AG04449 (cell line): ENCODE data around the gene PSAP.
"Not testable (repeated sequence)": the region's sequence is repeated elsewhere in the genome, so short reads cannot be mapped to it uniquely, and the experiment has no call there.

ENCODE experiments used
- CTCF ChIA-PET: fragments of 350-600 bp; formaldehyde crosslinking; extraction: SDS; loops from one replicate; lab custom pipeline; 2021; ENCODE audit warnings: antibody characterized with exemption; lab: Yijun Ruan, JAX
- POLR2A ChIA-PET: fragments of 400-600, 350-600 bp; formaldehyde crosslinking; extraction: SDS; loops from one replicate; lab custom pipeline; 2020; ENCODE audit warnings: antibody characterized with exemption, inconsistent platforms; lab: Yijun Ruan, JAX
- DNase-seq: peaks from one replicate; pipeline ENCODE4 v3.0.0-alpha.2; 2010; ENCODE audit warnings: low read depth, low spot score
- H3K4me3 ChIP-seq: 2 replicates; pipeline ENCODE4 v1.5.1; 2011; ENCODE audit warnings: low read depth, mild to moderate bottlenecking, control low read depth, low read length
- CTCF ChIP-seq: IDR thresholded peaks from one replicate; pipeline ENCODE4 v1.5.1; 2011; ENCODE audit warnings: mild to moderate bottlenecking, moderate library complexity, low read length, control low read depth, inconsistent platforms; ENCODE audit not compliant: insufficient read depth; ENCODE audit errors: missing control alignments

Gene PSAP

GRCh38 chr10:71882813-71883659 is 32.0 kb upstream of the PSAP start:
- no peak for DNase-seq
- POLR2A ChIA-PET: no interaction called here
- TF ChIP-seq CTCF: no peak
- CTCF ChIA-PET: interaction anchor here (0.9 to 4.1 kb wide), 3 partner anchors 11 to 166 kb away, joined by 3 to 26 read pairs (median 9); no protein-coding TSS in a partner anchor
- no peak overlapping the region for H3K4me3 ChIP-seq

GRCh38 chr10:71881647-71882355 is 30.8 kb upstream of the PSAP start:
- ChIA-PET POLR2A (no interaction called here), CTCF (interaction anchor here (2.2 to 4.1 kb wide), 2 partner anchors 10 to 14 kb away, joined by 9 to 26 read pairs; no protein-coding TSS in a partner anchor)
- no peak for DNase-seq
- TF ChIP-seq CTCF: no peak
- no peak overlapping the region for H3K4me3 ChIP-seq

- POLR2A ChIA-PET: not testable (repeated sequence)
Measured at GRCh38 chr10:71881307-71881624, 30.2 kb upstream of the PSAP start.

GRCh38 chr10:71880425-71881306 is 29.6 kb upstream of the PSAP start:
- TF ChIP-seq CTCF: no peak
- ChIA-PET POLR2A (no interaction called here), CTCF (interaction anchor here (4.1 kb wide), 1 partner anchor 15 kb away, joined by 26 read pairs; no protein-coding TSS in a partner anchor)
- H3K4me3 ChIP-seq: no peak overlapping the region
- DNase-seq: no peak

More at GRCh38 chr10:71881307-71881624, 30.2 kb upstream of the PSAP start:
- CTCF ChIA-PET: interaction anchor here (4.1 kb wide), 1 partner anchor 15 kb away, joined by 26 read pairs; no protein-coding TSS in a partner anchor
- DNase-seq, H3K4me3 ChIP-seq: not testable (repeated sequence)

GRCh38 chr10:71878327-71879034 is 27.4 kb upstream of the PSAP start:
- ChIA-PET CTCF (interaction anchor here (0.6 to 1.6 kb wide), 5 partner anchors 18 to 1195 kb away, joined by 3 to 4 read pairs (median 3); no protein-coding TSS in a partner anchor), POLR2A (no interaction called here)
- H3K4me3 ChIP-seq: no peak overlapping the region
- no peak for DNase-seq
- TF ChIP-seq CTCF: no peak

- TF ChIP-seq CTCF: no peak
- DNase-seq: no peak
- ChIA-PET CTCF (interaction anchor here (0.6 to 1.6 kb wide), 3 partner anchors 20 to 578 kb away, joined by 3 to 4 read pairs (median 3); no protein-coding TSS in a partner anchor), POLR2A (no interaction called here)
- no peak overlapping the region for H3K4me3 ChIP-seq
Measured at GRCh38 chr10:71877821-71878220, 26.8 kb upstream of the PSAP start.

GRCh38 chr10:71874680-71875354 is 23.8 kb upstream of the PSAP start:
- POLR2A ChIA-PET, H3K4me3 ChIP-seq, DNase-seq: not testable (repeated sequence)
- CTCF ChIA-PET: interaction anchor here (1.4 kb wide), 1 partner anchor 15 kb away, joined by 3 read pairs; no protein-coding TSS in a partner anchor
